Stimulated activated CD4-positive, alpha-beta T cell treated with anti-CD3 and anti-CD28 coated beads, Interleukin-1b, Interleukin-23, amount 100 ng/mL, for 4 hours (primary cell): Measurements from ENCODE around the gene NOMO2.
"Not testable (repeated sequence)": the region's sequence is repeated elsewhere in the genome, so short reads cannot be mapped to it uniquely, and the experiment has no call there.

Experiments
- DNase-seq, 2 donors: peaks; one replicate each; pipeline ENCODE4 v3.0.0-alpha.2; 2020; ENCODE audit warnings: low read depth in 2 of 2

The NOMO2 gene

DNA sequence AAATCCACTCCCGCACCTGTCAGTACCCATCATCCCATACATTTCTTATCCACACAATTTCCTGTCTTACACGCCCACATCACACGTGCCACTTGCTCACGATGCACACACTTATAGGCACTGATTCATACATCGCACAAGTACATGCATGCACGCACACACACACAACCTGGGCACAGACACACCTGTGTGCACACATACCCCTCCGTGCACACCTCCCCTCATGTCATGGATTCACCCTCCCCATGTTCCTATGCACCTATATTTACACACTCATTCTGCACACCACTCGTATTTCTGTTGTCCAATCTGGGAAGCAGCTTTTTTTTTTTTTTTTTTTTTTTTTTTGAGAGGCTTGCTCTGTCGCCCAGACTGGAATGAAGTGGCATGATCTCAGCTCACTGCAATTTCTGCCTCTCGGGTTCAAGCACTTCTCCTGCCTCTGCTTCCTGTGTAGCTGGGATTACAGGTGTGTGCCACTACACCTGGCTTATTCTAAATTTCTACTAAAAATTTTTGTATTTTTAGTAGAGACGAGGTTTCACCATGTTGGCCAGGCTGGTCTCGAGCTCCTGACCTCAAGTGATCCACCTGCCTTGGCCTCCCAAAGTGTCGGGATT lies 13.5 kb upstream of the NOMO2 start:
- not testable (repeated sequence) for DNase-seq

GRCh38 chr16:18573887-18574286 lies 12.0 kb upstream of the NOMO2 start:
- not testable (repeated sequence) for DNase-seq

DNA sequence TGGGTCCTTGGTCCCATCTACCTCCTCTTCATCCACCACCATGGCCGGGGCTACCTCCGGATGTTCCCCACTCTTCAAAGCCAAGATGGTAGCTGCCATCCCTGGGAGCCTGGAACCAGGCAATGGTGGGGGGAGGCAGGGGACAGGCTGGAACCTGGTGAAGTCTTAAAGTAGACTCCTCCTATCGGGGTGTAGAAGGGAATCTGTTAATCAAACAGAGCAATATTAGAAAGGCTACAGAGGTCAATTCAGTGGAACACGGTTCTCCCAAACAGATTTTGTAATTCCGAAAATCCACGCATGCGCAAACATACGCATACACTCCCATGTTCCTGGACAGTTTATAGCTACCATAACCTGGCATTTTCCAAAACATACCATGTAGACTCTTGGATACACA lies 11.1 kb upstream of the NOMO2 start:
- not testable (repeated sequence) for DNase-seq

DNA sequence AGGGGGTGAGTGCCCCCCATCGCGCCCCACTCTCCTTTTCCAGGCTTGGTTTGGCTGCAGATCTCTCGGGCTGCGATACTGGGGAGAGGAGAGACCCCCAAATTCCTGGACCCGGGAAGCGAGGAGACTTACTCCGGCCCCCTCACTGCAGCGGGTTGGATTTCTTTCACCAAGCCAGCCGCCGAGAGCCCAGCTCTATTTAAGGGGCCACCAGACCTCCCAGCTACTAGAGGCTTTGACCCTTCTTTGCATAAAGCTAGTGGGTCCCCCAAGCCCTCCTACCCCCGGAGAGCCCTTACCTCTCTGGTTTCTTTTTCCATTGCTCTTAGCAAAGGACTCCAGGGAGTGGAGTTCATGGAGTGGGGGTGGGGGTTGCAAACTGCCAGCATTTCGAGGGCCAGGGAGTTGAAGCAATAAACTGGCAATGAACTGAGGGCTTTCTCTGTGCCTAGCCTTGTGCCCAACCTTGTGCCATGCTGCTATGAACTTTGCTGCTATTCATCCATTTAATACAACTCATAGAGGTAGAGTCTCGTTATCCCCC lies 9.5 kb upstream of the NOMO2 start:
- not testable (repeated sequence) for DNase-seq

GRCh38 chr16:18570529-18571306 lies 8.8 kb upstream of the NOMO2 start:
- DNase-seq, result not testable (repeated sequence)

DNA sequence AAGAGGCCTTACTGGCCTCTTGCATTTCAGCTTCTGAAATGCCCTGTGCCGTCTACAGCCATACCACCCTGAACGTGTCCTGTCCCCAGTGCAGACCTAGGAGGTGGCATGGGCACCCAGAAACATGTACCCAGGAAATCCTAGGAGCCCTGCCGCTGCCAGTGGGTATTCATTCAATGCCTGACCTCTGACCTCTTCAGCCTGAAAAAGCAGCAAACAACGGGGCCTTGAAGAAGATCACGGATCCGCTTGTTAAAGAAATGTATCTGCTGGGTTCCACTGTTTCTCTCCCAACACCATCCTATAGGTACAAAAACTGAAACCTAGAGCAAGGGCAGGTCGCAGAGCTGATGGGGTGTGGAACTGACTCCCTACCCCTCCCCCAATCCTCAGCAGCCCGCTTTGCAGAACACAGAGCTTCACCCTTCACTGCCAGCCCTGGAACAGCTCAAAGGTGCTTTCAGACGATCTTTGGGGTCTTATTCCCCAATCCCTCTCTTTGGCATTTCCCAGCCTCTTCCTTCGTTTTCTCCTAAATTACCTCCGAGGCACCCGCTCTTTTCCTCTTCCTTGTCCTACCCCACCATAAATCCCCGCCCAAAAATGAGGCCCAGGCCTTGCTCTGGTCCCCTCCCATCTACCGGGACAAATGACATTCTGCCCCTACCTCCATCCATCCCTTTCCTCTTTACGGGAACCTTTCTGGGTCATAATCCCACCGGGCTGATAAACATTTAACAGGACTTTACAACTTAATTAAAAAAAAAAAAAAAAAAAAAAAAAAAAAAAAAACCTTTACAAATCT lies 1.3 kb downstream of the NOMO2 start:
- DNase-seq, result not testable (repeated sequence)

DNA sequence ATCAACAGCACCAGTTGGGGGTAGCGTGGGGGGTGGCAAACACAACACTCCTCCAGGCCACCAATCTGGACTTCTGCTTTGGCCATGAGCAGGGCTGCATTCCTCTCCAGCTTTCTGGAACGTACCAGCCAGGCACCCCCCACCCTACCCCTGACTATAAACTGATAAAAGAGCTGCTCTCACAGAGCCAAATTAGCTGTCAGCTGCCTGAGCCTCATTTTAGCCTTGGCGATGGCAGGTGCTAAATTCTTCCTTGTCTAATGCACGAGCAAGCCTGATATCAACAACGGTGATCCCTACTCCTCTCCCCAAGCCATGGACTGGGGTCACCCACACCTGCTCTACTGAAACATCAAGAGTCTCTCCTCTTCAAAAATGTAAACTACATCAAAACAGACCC lies 8.2 kb downstream of the NOMO2 start:
- not testable (repeated sequence) for DNase-seq

DNA sequence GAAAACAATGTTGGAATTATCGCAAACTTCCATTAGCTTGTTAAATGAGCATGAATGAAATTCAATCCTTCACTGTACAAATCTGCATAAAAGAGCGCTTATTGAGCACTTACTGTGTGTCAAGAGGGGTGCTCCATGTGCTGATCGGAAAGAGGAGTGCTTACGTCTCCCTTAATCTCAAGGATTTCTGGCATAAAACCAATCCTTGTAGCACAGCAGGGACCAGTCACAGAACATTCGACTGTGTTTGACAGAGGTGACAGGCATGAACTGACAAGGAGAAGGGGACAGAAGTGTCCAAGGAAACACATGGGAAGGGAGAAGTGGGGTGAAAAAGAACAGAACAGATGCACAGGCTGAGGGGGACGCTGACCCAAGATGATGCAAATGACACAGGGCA lies 14.5 kb downstream of the NOMO2 start:
- DNase-seq, result not testable (repeated sequence)

DNA sequence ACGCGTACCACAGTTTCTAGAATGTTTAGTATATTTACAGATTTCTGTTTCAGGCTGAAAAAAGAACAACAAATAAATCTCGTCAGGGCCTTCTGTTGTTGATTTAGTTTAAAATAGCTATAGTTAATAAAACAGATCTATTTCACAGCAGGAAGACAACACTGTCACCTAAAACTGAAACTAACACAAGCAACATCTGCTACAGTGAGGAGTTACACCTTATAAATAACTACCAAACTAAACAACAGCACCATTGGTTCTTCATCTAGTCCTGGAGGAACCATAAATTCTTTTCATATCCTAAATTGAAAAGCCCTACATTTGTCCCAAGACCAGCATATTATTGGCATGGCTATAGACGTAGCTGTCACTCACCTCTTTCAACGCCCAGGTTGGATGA lies 15.0 kb downstream of the NOMO2 start:
- DNase-seq, result not testable (repeated sequence)

GRCh38 chr16:18544232-18545081 lies 17.4 kb downstream of the NOMO2 start:
- DNase-seq, result not testable (repeated sequence)

DNA sequence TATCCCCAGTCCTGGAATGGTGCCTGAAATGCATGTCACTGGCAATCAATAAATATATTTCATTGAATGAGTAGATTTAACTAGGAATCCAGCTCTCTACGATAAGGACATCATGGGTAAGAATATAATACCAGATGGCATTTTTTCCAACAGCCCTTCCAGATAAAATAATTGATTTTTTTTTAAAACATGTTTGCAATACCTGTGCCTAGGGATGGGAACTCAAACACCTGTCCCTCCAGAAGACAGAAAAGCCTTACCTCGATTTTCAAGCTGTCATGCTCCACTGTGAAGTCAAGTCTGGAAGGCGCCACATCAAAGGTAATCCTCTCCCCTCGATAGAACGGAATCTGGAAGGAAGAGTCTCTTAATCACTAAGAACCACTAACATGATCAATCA lies 20.0 kb downstream of the NOMO2 start:
- DNase-seq, result not testable (repeated sequence)

- not testable (repeated sequence) for DNase-seq
These were observed 24.9 kb downstream of the NOMO2 start for GRCh38 chr16:18537004-18537403.

- DNase-seq, result not testable (repeated sequence)
These were observed 26.3 kb downstream of the NOMO2 start for GRCh38 chr16:18535519-18536168.

DNA sequence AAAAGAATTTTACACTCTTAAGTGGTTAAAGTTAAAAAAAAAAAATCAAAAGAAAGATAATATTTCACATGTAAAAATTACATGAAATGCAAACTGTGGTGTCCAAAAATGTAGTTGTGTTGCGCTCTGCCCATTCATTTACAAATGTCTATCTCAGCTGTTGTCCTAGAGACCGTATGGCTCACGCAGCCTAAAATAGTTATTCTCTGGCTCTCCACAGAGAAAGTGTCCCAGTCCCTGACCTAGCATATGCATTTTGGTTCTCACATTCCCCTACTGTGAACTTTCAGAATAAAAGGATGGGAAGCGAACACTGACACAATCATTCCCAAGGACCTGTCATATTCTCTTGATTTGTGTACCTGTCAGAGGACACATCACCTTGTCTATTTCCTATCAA lies 27.6 kb downstream of the NOMO2 start:
- not testable (repeated sequence) for DNase-seq

GRCh38 chr16:18531323-18531722 lies 30.6 kb downstream of the NOMO2 start:
- not testable (repeated sequence) for DNase-seq

DNA sequence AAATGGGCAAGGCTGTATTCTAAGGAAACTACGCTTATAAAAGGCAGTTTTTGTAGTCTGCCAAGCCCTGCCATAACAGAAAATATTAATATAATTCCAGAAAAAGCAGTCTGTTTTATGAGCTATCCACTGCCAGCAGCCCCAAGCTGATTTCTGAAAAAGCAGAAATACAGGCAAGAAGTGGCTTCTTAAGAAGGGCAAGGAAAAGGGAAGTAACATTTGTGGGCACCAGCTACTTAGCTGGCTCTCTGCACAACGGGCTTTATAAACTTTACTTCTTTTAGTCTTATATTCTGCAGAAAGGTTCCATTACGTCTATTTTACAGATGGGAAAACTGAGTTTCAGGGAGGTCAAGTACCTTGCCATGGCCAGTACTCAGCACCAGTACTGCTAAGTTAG lies 31.6 kb downstream of the NOMO2 start:
- not testable (repeated sequence) for DNase-seq

GRCh38 chr16:18526547-18526946 lies 35.4 kb downstream of the NOMO2 start:
- not testable (repeated sequence) for DNase-seq

GRCh38 chr16:18525882-18526482 lies 35.9 kb downstream of the NOMO2 start:
- DNase-seq, result not testable (repeated sequence)

DNA sequence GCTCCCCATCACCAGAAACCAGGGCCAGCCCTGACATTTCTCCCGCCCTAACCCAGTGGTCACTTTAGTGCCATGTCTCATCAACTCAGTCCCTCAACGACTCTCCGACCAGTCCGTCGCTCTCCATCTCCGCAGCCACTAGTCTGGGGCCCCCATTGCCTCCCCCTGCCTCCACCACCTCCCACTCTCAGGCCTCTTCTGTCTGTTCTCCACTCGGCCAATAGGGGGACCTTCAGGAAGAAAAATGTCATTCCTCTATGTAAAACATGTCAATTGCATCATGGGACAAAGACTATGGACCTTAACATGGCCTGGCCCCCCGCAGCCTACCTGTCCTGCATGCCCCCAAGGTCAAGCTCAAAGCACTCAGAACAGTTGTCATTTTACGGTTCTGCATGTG lies 39.3 kb downstream of the NOMO2 start:
- not testable (repeated sequence) for DNase-seq
